ENCODE measurements around the gene AGAP3.
A peak's percentile ranks its signal among the peaks of the same experiment; 100 is the strongest.

AGAP3 gene

GRCh38 chr7:151110236-151110940 lies 24.1 kb downstream of the AGAP3 start:
- no peak for DNase-seq

- DNase-seq: peak; percentile 84
Measured at GRCh38 chr7:151110941-151111645, 24.8 kb downstream of the AGAP3 start.

DNA sequence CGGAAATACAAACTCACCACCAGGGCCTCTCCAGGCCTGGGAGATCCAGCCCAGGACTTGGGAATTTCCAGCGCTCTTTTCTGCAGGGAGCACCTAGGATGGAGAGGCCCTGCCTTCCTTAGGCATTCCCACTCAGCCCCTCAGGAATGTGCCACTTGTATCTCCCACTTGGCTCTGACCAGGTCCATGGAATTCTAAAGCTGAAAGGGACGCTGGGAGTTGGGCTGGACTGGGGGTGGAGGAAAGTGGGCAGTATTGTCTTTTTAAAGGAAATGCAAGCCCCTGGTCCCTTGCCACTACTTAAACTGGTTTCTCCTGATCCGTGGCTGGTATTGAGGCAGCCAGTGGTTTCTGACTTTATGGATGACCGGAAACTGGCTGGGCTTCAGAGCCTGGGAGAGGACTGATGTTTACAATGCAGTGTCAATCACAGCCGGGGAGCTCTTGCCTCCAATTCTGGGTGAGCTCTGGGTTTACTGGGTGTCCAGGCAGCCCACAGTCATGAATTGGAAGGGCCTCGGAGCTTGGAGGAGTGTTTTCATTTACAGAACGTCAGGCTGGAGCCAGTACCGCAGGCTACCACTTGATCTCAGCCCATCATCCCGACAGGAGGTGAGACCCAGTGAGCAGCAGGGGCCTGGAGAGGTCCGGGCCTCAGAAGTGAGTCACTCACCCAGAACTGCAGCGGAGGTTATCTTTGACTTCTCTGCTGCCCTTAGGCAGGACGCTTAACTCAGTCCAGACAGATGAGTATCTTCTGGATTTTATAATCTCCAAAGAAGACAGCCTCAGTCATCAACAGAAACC lies 27.3 kb downstream of the AGAP3 start:
- no peak for DNase-seq

- no peak for DNase-seq
Measured at GRCh38 chr7:151114151-151115090, 28.1 kb downstream of the AGAP3 start.

- DNase-seq: no peak
Measured at GRCh38 chr7:151115121-151115835, 29.0 kb downstream of the AGAP3 start.

GRCh38 chr7:151115836-151116418 lies 29.7 kb downstream of the AGAP3 start:
- DNase-seq: no peak

DNA sequence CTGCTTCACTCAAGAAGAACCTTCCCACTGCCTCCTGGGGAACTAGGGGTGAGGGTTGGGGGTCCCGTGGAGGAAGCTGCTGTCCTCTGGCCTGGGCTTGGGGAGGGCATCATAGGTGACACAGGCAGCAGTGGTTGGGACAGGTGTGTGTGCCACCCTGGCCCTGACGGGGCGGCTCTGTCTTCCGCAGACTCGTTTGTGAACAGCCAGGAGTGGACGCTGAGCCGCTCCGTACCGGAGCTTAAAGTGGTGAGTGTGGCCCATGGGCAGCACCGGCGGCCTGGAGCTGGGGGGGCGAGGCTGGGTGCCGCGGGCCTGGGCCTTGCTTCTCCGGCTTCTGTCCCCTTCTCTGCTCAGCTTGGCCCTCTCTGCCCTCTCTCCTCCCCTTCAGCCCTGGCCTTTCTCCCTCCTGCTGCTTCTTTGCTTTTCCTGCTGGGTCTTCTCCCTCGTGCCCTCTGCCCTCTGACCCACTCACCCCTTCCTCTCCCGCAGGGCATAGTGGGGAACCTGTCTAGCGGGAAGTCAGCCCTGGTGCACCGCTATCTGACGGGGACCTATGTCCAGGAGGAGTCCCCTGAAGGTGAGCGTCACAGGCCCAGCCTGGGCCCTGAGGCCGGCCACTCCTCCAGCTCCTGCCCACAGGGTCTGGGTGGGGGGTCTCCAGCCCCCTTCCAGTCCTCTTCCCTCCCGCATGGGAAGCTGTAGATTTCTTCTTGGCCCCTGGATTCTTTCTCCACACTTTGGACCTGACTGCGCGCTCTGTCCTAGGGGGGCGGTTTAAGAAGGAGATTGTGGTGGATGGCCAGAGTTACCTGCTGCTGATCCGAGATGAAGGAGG lies 30.5 kb downstream of the AGAP3 start:
- DNase-seq: no peak

GRCh38 chr7:151117565-151117964 lies 31.3 kb downstream of the AGAP3 start:
- no peak for DNase-seq

- no peak for DNase-seq
Measured at GRCh38 chr7:151118108-151119054, 32.1 kb downstream of the AGAP3 start.

GRCh38 chr7:151119055-151119415 lies 32.8 kb downstream of the AGAP3 start:
- DNase-seq: no peak

DNA sequence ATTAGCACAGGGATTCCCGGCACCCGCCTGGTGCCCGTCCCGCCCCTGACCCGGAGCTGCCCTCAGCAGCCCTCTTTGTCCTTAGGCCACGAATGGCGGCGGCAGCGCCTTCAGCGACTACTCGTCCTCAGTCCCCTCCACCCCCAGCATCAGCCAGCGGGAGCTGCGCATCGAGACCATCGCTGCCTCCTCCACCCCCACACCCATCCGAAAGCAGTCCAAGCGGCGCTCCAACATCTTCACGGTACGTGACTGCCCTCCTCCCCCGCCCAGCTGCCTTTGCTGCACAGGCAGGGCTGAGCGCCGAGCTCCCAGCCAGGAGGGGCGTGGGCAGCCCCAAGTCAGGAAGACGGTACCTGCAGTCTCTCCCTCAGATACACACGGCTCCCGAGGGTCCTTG lies 33.6 kb downstream of the AGAP3 start:
- no peak for DNase-seq

- DNase-seq: peak; percentile 46
Measured at GRCh38 chr7:151120896-151121295, 34.6 kb downstream of the AGAP3 start.

- no peak for DNase-seq
Measured at GRCh38 chr7:151121380-151122170, 35.3 kb downstream of the AGAP3 start.

DNA sequence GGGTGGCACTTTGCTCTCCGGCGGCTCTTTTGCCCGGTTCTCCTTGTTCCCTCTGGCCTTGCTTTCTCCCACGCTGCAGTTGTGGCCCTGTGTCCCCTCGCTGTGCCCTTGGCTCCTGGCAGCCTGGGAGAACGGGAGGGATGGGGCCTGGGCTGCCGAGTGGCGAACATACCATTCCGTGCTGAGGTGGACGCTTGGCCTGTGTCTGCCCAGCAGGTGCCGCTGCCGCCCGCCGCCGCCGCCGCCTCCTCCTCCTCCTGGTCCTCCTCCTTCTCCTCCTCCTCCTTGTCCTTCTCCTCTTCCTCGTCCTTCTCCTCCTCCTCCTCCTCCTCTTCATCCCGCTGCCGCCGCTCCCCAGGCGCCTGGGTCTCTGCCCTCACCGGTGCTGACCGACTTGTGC lies 36.0 kb downstream of the AGAP3 start:
- DNase-seq: no peak

DNA sequence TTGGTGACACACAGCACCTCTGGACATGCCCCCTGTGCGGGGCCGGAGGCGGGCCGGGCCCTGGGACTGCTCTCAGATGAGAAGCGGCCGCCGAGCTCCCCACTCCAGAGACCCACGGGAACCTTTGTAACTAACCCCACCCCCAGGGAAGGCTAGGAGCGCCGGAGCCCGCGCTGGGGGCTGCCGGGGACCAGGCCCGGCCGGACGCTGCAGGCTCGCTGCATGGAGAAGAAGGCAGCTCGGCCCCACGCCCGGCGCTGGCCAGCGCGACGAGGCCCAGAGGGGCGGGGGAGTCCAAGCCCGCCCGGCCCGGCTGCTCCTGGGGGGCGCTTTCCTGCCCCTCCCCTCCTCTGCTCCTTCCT lies 36.5 kb downstream of the AGAP3 start:
- DNase-seq: no peak

- DNase-seq: no peak
Measured at GRCh38 chr7:151123158-151123821, 37.0 kb downstream of the AGAP3 start.

DNA sequence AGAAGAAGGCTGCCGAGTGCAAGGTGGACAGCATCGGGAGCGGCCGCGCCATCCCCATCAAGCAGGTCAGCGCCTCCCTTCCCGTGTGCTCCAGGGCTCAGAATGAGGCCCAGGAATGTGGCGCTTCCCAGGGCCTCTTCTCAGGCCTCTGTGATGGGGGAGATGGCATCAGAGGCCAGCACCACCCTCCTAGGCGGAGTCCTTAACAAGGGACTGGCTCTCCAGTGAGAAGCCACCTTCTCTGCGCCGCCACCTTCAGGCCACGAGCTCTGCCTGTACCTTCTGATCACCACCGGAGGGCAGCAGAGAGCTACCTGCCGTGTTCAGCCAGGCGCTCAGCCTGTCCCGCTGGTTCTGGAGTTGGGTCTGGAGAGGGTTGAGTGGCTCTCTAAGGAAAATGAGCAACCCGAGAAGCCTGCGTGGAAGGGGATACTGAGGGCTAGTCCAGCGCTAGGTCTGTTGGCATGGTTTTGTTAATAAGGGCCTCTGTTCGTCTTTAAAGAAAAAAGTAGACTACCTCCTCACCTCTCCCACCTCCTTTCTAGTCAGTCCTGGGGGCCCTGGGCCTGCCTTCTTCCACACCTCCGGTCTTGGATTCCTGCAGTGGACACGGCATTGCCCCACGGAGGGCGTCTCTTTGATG lies 37.7 kb downstream of the AGAP3 start:
- peak; percentile 84 for DNase-seq

- DNase-seq: no peak
Measured at GRCh38 chr7:151124481-151124880, 38.2 kb downstream of the AGAP3 start.
